OCI-LY1 (cell line): ENCODE results near the gene FN1.

Source experiments
- CTCF ChIP-seq: fragments of 200-600 bp; sonication (generic), shearing (Covaris generic); IDR thresholded peaks from 2 replicates; pipeline ENCODE4 v1.5.1; 2017; ENCODE audit warnings: mild to moderate bottlenecking, antibody characterized with exemption, low read length, moderate library complexity, mixed read lengths
- EZH2 ChIP-seq: fragments of 200-600 bp; sonication (generic), shearing (Covaris generic); IDR thresholded peaks from 2 replicates; pipeline ENCODE4 v1.8.0; 2017; ENCODE audit warnings: borderline replicate concordance, mixed run types, mild to moderate bottlenecking, antibody characterized with exemption, low read length, moderate library complexity, mixed read lengths

GRCh38 chr2:215314896-215315295 lies 121.0 kb downstream of the FN1 start:
- TF ChIP-seq EZH2 (no peak), CTCF (no peak)
